ENCODE results near the gene IQGAP2.

IQGAP2 gene

GRCh38 chr5:76718381-76718832 is 315.3 kb downstream of the IQGAP2 start:
- Histone ChIP-seq H3K27ac (ENCODE audit: low read depth, low read length) (no peak overlapping the region), H3K36me3 (ENCODE audit: low read length) (no peaks in the 10 kb centered on the region), H3K4me2 (ENCODE audit: low read depth, low read length, poor library complexity, severe bottlenecking) (no peak overlapping the region), H3K9ac (ENCODE audit: low read length) (no peak overlapping the region), H3K9me3 (ENCODE audit: insufficient read depth, low read length) (no peaks in the 10 kb centered on the region), H3K27me3 (ENCODE audit: low read length) (no peaks in the 10 kb centered on the region), H3K9me2 (replicated peaks; ENCODE audit: insufficient read depth, low read length) (no peaks in the 10 kb centered on the region), H2AFZ (ENCODE audit: low read depth, low read length, severe bottlenecking) (no peak overlapping the region), H4K20me1 (ENCODE audit: low read depth, low read length) (no peaks in the 10 kb centered on the region), H3F3A (ENCODE audit: insufficient read depth) (no peaks in the 10 kb centered on the region), H3K4me3 (ENCODE audit: insufficient read depth, low read length, poor library complexity, severe bottlenecking) (no peak overlapping the region), H3K79me2 (ENCODE audit: insufficient read depth, low read length) (no peaks in the 10 kb centered on the region)
- TF ChIP-seq EZH2phosphoT487 (conservative IDR thresholded peaks at IDR 0.05; ENCODE audit: low read length) (no peak), CTCF (IDR thresholded peaks at IDR 0.05; ENCODE audit: insufficient read depth, low read length, poor library complexity, severe bottlenecking) (no peak)

- H3K4me2 ChIP-seq (ENCODE audit: low read depth, low read length, poor library complexity, severe bottlenecking), result no peak overlapping the region
- no peak overlapping the region for H3K27ac ChIP-seq (ENCODE audit: low read depth, low read length)
- H3K4me3 ChIP-seq (ENCODE audit: insufficient read depth, low read length, poor library complexity, severe bottlenecking), result no peak overlapping the region
- no peaks in the 10 kb centered on the region for H3K9me2 ChIP-seq (replicated peaks; ENCODE audit: insufficient read depth, low read length)
- TF ChIP-seq CTCF (IDR thresholded peaks at IDR 0.05; ENCODE audit: insufficient read depth, low read length, poor library complexity, severe bottlenecking), result no peak
- TF ChIP-seq EZH2phosphoT487 (conservative IDR thresholded peaks at IDR 0.05; ENCODE audit: low read length), result no peak
- no peaks in the 10 kb centered on the region for H3K27me3 ChIP-seq (ENCODE audit: low read length)
- no peak overlapping the region for H3K9ac ChIP-seq (ENCODE audit: low read length)
- no peaks in the 10 kb centered on the region for H4K20me1 ChIP-seq (ENCODE audit: low read depth, low read length)
- H3K9me3 ChIP-seq (ENCODE audit: insufficient read depth, low read length), result no peaks in the 10 kb centered on the region
- H3K36me3 ChIP-seq (ENCODE audit: low read length), result no peaks in the 10 kb centered on the region
- H2AFZ ChIP-seq (ENCODE audit: low read depth, low read length, severe bottlenecking), result no peak overlapping the region
- no peaks in the 10 kb centered on the region for H3K79me2 ChIP-seq (ENCODE audit: insufficient read depth, low read length)
- H3F3A ChIP-seq (ENCODE audit: insufficient read depth), result no peaks in the 10 kb centered on the region
Observed at GRCh38 chr5:76718880-76719279, 315.8 kb downstream of the IQGAP2 start.

GRCh38 chr5:76720988-76721569 is 318.0 kb downstream of the IQGAP2 start:
- Histone ChIP-seq H3K9me3 (ENCODE audit: insufficient read depth, low read length) (no peaks in the 10 kb centered on the region), H3K9me2 (replicated peaks; ENCODE audit: insufficient read depth, low read length) (no peaks in the 10 kb centered on the region), H3K27me3 (ENCODE audit: low read length) (no peaks in the 10 kb centered on the region), H3K36me3 (ENCODE audit: low read length) (no peaks in the 10 kb centered on the region), H2AFZ (ENCODE audit: low read depth, low read length, severe bottlenecking) (no peak overlapping the region), H4K20me1 (ENCODE audit: low read depth, low read length) (no peaks in the 10 kb centered on the region), H3F3A (ENCODE audit: insufficient read depth) (no peaks in the 10 kb centered on the region), H3K4me3 (ENCODE audit: insufficient read depth, low read length, poor library complexity, severe bottlenecking) (no peak overlapping the region), H3K4me2 (ENCODE audit: low read depth, low read length, poor library complexity, severe bottlenecking) (no peak overlapping the region), H3K27ac (ENCODE audit: low read depth, low read length) (no peak overlapping the region), H3K79me2 (ENCODE audit: insufficient read depth, low read length) (no peaks in the 10 kb centered on the region), H3K9ac (ENCODE audit: low read length) (no peak overlapping the region)
- TF ChIP-seq EZH2phosphoT487 (conservative IDR thresholded peaks at IDR 0.05; ENCODE audit: low read length) (no peak), CTCF (IDR thresholded peaks at IDR 0.05; ENCODE audit: insufficient read depth, low read length, poor library complexity, severe bottlenecking) (no peak)

Data from SU-DHL-6 (cell line).